Measurements from ENCODE around the gene ZG16B.

ZG16B gene

DNA sequence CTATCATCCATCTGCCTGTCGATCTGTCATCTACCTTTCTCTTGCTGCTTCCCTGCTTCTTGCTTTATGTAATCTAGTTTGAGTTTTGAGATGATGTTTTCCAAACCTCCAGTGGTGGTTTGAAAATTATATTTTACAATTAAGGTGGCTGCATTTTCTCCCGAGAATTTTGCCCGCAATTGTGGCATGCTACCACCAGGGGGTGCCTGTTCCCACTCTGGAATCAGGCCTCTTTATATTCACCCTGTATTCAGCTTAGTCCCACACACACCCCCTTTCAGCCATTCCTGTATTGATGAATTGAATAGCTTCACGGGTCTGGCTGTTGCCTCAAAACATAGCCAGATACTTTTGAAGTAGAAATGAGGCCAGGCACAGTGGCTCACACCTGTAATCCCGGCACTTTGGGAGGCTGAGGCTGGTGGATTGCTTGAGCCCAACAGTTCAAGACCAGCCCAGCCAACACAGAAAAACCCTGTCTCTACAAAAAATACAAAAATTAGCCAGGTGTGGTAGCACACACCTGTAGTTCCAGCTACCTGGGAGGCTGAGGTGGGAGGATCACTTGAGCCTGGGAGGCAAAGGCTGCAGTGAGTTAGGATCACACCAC lies 24.7 kb downstream of the ZG16B start:
- Histone ChIP-seq H3K27me3 (peaks cover 33 to 48% (median 40%) of the 10 kb centered on the region in 11 experiments), H3K4me2 (no peak overlapping the region), H3K4me3 (no peak overlapping the region), H3K9ac (no peak overlapping the region), H4K20me1 (peaks cover 0 to 8% (median 0%) of the 10 kb centered on the region in 11 experiments; a peak in 2 of 22 replicates), H3K9me3 (replicated peaks in 1 of 11) (peaks cover 12 to 28% (median 24%) of the 10 kb centered on the region in 11 experiments; a peak in 21 of 22 replicates), H3K27ac (no peak overlapping the region), H3K36me3 (no peaks in the 10 kb centered on the region), H3K4me1 (peaks cover 7 to 22% (median 14%) of the 10 kb centered on the region in 10 experiments; a peak in 13 of 20 replicates)
- no peak for TF ChIP-seq Cebpa-rat (IDR thresholded peaks at IDR 0.05)

DNA sequence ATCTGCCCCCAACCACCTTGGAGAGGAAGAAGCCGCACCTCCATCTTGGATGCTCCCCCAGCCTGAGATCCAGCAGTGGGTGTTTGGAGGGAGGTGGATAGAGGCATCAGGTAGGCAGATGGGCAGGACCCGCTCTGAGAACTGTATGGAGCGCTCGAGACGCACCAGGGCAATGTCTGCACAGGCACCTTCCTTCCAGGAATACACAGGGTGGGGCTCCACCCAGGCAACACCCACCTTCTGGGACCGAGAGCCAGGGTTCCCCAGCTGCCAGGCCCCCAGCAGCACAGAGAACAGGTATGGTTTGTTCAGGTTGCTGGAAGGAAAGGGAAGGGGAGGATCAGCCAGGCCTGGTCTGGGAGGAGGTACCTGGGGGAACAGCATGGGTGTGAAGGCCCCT lies 25.4 kb downstream of the ZG16B start:
- Histone ChIP-seq H3K9ac (no peak overlapping the region), H3K27me3 (peaks cover 40 to 56% (median 47%) of the 10 kb centered on the region in 11 experiments), H3K36me3 (no peaks in the 10 kb centered on the region), H3K4me3 (no peak overlapping the region), H3K4me1 (peaks cover 7 to 29% (median 17%) of the 10 kb centered on the region in 10 experiments; a peak in 14 of 20 replicates), H3K4me2 (no peak overlapping the region), H3K27ac (no peak overlapping the region), H3K9me3 (replicated peaks in 1 of 11) (peaks cover 19 to 35% (median 31%) of the 10 kb centered on the region in 11 experiments), H4K20me1 (peaks cover 0 to 8% (median 0%) of the 10 kb centered on the region in 11 experiments; a peak in 2 of 22 replicates)
- no peak for TF ChIP-seq Cebpa-rat (IDR thresholded peaks at IDR 0.05)

GRCh38 chr16:2856061-2856670 lies 26.1 kb downstream of the ZG16B start:
- no peak for TF ChIP-seq Cebpa-rat (IDR thresholded peaks at IDR 0.05)
- Histone ChIP-seq H3K36me3 (no peaks in the 10 kb centered on the region), H3K4me3 (no peak overlapping the region), H3K4me1 (peaks cover 7 to 31% (median 17%) of the 10 kb centered on the region in 10 experiments; a peak in 14 of 20 replicates), H3K27me3 (peaks cover 40 to 60% (median 52%) of the 10 kb centered on the region in 11 experiments), H3K4me2 (no peak overlapping the region), H3K9ac (no peak overlapping the region), H3K9me3 (replicated peaks in 1 of 11) (peaks cover 25 to 41% (median 38%) of the 10 kb centered on the region in 11 experiments), H3K27ac (no peak overlapping the region), H4K20me1 (peaks cover 0 to 8% (median 0%) of the 10 kb centered on the region in 11 experiments; a peak in 2 of 22 replicates)

DNA sequence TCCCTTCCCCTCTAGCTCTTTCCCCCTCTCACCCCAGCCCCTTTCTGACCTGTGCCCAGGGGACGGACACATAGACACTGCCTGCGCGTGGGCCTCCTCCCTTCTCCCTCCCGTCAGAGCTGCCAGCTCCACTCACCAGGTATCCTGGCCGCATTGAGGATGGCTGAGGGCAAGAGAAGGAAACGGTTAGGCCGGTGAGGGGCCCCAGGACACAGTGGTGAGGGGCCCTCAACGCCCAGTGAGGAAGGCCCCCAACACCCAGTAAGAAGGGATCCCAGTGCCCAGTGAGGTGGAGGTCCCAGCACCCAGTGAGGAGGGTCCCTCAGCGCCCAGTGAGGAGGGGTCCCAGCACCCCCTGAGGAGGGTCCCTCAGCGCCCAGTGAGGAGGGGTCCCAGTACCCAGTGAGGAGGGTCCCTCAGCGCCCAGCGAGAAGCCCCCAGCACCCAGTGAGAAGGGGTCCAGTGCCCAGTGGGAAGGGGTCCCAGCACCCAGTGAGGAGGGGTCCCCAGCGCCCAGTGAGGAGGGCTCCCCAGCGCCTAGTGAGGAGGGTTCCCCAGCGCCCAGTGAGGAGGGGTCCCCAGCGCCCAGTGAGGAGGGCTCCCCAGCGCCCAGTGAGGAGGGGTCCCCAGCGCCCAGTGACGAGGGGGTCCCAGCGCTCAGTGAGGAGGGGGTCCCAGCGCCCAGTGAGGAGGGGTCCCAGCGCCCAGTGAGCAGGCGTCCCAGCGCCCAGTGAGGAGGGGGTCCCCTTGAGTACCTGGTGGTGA lies 26.8 kb downstream of the ZG16B start:
- H3K9me3 ChIP-seq (replicated peaks in 1 of 11), result peaks cover 25 to 45% (median 40%) of the 10 kb centered on the region in 11 experiments
- peaks cover 40 to 60% (median 54%) of the 10 kb centered on the region in 11 experiments for H3K27me3 ChIP-seq
- H3K4me3 ChIP-seq, result no peak overlapping the region
- H3K36me3 ChIP-seq, result no peaks in the 10 kb centered on the region
- H4K20me1 ChIP-seq, result peaks cover 0 to 8% (median 0%) of the 10 kb centered on the region in 11 experiments; a peak in 2 of 22 replicates
- peak overlapping the region in 10 of 11 experiments; percentile 27 to 59 (median 42); a peak in 10 of 22 replicates for H3K4me2 ChIP-seq
- peaks cover 7 to 31% (median 17%) of the 10 kb centered on the region in 10 experiments; a peak in 14 of 20 replicates for H3K4me1 ChIP-seq
- no peak for TF ChIP-seq Cebpa-rat (IDR thresholded peaks at IDR 0.05)
- H3K9ac ChIP-seq, result no peak overlapping the region
- no peak overlapping the region for H3K27ac ChIP-seq

GRCh38 chr16:2857451-2858244 lies 27.5 kb downstream of the ZG16B start, which contains the start of gene PRSS22:
Gene PRSS22 (minus strand): TSS chr16:2858170. CDS start chr16:2858104, 66 bp downstream.
- Histone ChIP-seq H3K4me1 (peaks cover 7 to 31% (median 17%) of the 10 kb centered on the region in 10 experiments; a peak in 14 of 20 replicates), H3K4me2 (peak within 1 kb of the TSS; percentile 22 to 59 (median 41); a peak in 21 of 22 replicates), H3K36me3 (no peaks in the 10 kb centered on the region), H3K4me3 (peak within 1 kb of the TSS in 1 of 10 experiments; percentile 15; a peak in 3 of 20 replicates), H3K9ac (0 out of 22 replicates have a peak within 1 kb of the TSS, but pooled peaks of 1 of the 11 experiments have one; percentile 5), H4K20me1 (peaks cover 0 to 8% (median 0%) of the 10 kb centered on the region in 11 experiments; a peak in 2 of 22 replicates), H3K9me3 (replicated peaks in 1 of 11) (peaks cover 25 to 45% (median 40%) of the 10 kb centered on the region in 11 experiments), H3K27me3 (peaks cover 40 to 63% (median 54%) of the 10 kb centered on the region in 11 experiments), H3K27ac (no peak within 1 kb of the TSS)
- no peak for TF ChIP-seq Cebpa-rat (IDR thresholded peaks at IDR 0.05)

- peaks cover 25 to 39% (median 37%) of the 10 kb centered on the region in 11 experiments for H3K9me3 ChIP-seq (replicated peaks in 1 of 11)
- TF ChIP-seq Cebpa-rat (IDR thresholded peaks at IDR 0.05), result no peak
- H4K20me1 ChIP-seq, result peaks cover 0 to 8% (median 0%) of the 10 kb centered on the region in 11 experiments; a peak in 2 of 22 replicates
- no peaks in the 10 kb centered on the region for H3K36me3 ChIP-seq
- peak overlapping the region in 1 of 10 experiments; percentile 4; a peak in 1 of 20 replicates for H3K4me3 ChIP-seq
- peak overlapping the region; percentile 22 to 59 (median 41); a peak in 15 of 22 replicates for H3K4me2 ChIP-seq
- H3K27ac ChIP-seq, result no peak overlapping the region
- H3K27me3 ChIP-seq, result peaks cover 40 to 63% (median 54%) of the 10 kb centered on the region in 11 experiments
- no peak overlapping the region for H3K9ac ChIP-seq
- H3K4me1 ChIP-seq, result peaks cover 7 to 31% (median 17%) of the 10 kb centered on the region in 10 experiments; a peak in 14 of 20 replicates
These were observed 28.3 kb downstream of the ZG16B start for GRCh38 chr16:2858245-2859025.

GRCh38 chr16:2859686-2860265 lies 29.7 kb downstream of the ZG16B start:
- Histone ChIP-seq H3K9ac (no peak overlapping the region), H3K4me3 (no peak overlapping the region), H3K27me3 (peaks cover 40 to 63% (median 54%) of the 10 kb centered on the region in 11 experiments), H3K4me1 (peaks cover 7 to 31% (median 17%) of the 10 kb centered on the region in 10 experiments; a peak in 14 of 20 replicates), H3K4me2 (peak overlapping the region in 3 of 11 experiments; percentile 20 to 58 (median 46); a peak in 5 of 22 replicates), H3K9me3 (replicated peaks in 1 of 11) (peaks cover 16 to 28% (median 23%) of the 10 kb centered on the region in 11 experiments), H3K27ac (no peak overlapping the region), H3K36me3 (no peaks in the 10 kb centered on the region), H4K20me1 (peaks cover 0 to 8% (median 0%) of the 10 kb centered on the region in 11 experiments; a peak in 2 of 22 replicates)
- TF ChIP-seq Cebpa-rat (IDR thresholded peaks at IDR 0.05), result no peak
